Measurements from ENCODE around the gene TRIM50.
"Not testable (repeated sequence)": the region's sequence is repeated elsewhere in the genome, so short reads cannot be mapped to it uniquely, and the experiment has no call there.

GRCh38 chr7:73320009-73320408 lies 7.9 kb downstream of the TRIM50 start:
- TF ChIP-seq CTCF (conservative IDR thresholded peaks at IDR 0.05); ZFX (IDR thresholded peaks at IDR 0.05): not testable (repeated sequence)

Measured in C4-2B (cell line).